HL-60/S4 (cell line): ENCODE data around the gene SPATA17.

Experiments used
- in situ Hi-C: fragments of 300-500 bp; cut with MboI; formaldehyde crosslinking; loops from 2 replicates; pipeline ENCODE4 v1.14.3; 2022; ENCODE audit warnings: low sequenced_read_pairs

SPATA17 gene

DNA sequence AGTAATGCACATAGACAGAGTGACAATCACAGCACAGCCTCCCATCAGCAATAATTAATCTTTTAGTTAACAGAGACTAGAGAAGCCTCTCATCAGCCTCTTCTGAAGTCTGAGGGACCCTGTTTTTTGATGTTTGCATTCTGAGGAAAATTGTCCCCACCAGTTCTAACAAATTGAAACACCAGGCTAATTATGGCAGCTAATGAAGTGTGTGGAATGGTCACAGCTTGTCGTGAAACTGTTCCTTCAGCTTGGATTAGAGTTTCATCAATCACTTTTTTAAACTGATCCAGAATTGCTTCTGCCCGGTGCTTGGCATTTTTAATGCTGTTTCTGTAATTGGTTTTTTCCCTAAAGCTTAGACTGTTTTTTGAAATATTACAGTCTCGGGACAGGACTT is 208.0 kb downstream of the SPATA17 start:
- in situ Hi-C loops: no loop called here

- in situ Hi-C loops: no loop called here
Measured at GRCh38 chr1:217846733-217847132, 215.6 kb downstream of the SPATA17 start.

DNA sequence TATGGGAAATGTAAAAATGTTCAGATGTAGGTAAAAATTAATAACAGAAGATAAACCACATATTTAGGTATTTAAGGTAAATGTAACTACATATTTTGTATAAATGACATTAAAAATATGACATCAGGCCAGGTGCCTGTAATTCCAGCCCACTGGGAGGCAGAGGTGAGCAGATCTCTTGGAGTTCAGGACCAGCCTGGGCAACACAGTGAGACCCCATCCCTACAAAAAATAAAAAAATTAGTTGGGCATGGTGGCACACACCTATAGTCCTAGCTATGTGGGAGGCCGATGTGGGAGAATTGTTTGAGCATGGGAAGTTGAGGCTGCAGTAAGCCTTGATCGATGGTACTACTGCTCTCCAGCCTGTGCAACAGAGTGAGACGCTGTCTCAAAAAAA is 216.5 kb downstream of the SPATA17 start:
- in situ Hi-C loops: no loop called here

- in situ Hi-C loops: no loop called here
Measured at GRCh38 chr1:217856342-217857034, 225.3 kb downstream of the SPATA17 start.

DNA sequence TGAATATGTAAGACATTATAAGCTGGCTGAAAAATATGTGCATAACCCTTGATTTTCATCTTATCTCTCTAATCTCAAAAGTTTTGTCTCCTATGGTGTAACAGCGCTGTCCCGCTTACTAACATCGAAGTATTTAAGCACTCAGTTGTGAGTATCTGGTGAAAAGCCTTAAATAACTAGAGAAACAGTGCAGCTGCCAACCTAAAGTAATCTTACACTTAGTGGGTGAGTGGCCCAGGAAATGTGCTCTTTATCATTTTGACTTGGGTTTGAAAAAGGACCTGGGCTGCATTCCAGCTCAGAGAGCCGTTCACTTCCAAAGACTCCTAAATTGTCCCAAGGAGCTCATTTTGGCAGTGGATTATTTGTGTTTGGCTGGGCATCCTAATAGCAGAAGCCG is 225.9 kb downstream of the SPATA17 start:
- in situ Hi-C loops: no loop called here

DNA sequence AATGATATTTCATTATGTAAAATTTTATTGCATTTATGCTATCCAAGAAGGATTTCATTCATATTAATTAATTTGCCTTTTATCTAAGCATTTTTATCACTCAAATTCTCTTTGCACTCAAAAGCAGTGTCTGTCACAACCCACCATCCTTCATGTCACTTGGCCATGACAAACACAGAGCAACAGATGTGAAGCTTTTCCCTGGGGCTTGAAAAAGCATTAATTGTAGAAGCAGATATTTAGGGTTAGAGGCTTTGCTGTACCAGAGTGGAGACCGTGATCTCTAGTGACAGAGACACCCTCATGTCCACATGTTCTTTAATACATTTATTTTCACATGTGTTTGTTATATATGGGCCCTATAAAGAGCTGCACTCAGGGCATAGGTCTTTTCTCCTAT is 230.5 kb downstream of the SPATA17 start:
- in situ Hi-C loops: no loop called here

DNA sequence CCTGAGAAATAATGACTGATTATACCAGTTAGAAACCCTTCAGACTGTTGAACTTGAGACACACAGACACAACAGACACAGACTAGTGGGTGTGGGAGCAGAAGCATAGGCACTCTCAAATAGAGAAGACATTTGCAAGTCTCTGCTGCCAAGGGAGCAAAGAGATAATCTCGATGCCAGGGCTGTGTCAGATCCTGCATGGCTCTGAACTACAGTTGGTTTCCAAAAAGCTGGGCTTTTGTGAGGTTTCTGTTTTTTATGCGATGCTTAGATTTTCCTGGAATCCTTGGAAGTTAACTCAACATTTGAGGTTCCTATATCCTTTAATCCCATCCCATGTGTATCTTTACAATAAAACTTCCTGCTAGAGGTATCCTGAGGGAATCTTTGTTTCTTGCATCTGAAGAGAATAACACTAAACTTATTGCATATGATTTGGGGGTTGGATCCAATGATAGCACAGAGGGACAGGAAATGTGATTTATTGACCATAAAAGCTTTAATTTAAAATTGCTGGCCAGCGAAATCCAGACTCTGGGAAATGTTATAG is 236.4 kb downstream of the SPATA17 start:
- in situ Hi-C loops: no loop called here

DNA sequence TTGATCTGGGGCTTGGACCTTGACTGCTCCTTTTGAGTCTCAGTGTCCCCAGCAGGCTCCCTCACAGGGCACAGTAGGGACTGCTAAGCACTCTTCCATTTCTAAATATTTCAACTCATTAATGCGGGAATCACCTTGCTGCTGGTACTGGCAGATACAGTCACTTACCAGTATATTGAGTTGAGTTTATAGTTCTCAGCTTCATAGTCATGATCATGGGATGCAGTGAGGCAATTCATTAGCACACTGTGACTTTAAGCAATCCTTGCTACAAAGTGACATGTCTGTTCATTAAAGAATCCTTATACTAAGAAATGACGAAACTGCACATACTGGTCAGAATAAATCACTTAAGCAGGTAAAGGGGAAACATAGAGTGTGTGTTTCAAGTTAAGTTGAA is 240.8 kb downstream of the SPATA17 start:
- in situ Hi-C loops: no loop called here

- in situ Hi-C loops: no loop called here
Measured at GRCh38 chr1:217875229-217875628, 244.1 kb downstream of the SPATA17 start.

DNA sequence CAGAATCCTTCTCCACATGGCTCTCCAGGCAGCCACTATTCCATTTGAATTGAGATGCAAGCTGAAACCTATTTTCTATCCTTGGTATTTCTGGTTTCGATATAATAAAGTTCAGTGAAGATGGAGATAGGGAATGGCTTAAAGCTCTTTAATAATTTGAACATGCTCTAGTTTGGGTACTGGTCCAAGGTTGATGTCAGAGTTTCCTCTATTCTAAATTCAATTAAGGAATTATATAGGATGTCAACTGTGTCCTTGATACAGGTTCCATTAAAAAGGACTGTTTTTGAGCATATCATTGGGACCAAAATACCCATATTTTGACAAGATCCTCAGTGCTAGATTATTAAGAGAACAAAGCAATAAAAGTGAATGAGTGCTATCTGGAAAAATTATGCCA is 245.3 kb downstream of the SPATA17 start:
- in situ Hi-C loops: no loop called here

GRCh38 chr1:217876896-217877295 is 245.8 kb downstream of the SPATA17 start:
- in situ Hi-C loops: no loop called here

DNA sequence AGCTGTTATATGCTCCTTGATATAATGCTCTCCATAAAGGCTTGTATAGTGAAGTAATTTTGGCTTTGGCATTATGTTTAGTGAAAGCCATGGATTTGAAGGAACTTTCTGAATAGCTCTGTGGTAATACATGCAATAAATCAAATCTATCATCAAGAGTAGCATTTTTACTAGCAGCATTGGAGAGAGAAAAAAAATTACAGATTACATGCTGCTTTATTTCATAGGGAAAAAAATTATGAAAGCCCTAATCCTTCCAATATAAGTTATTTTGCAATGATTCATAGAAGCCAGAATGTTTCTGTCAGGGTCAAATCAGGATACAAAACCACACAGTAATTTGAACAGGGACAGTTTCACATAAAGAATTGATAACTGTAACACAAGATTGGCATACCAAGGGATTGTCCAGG is 250.0 kb downstream of the SPATA17 start:
- in situ Hi-C loops: no loop called here

DNA sequence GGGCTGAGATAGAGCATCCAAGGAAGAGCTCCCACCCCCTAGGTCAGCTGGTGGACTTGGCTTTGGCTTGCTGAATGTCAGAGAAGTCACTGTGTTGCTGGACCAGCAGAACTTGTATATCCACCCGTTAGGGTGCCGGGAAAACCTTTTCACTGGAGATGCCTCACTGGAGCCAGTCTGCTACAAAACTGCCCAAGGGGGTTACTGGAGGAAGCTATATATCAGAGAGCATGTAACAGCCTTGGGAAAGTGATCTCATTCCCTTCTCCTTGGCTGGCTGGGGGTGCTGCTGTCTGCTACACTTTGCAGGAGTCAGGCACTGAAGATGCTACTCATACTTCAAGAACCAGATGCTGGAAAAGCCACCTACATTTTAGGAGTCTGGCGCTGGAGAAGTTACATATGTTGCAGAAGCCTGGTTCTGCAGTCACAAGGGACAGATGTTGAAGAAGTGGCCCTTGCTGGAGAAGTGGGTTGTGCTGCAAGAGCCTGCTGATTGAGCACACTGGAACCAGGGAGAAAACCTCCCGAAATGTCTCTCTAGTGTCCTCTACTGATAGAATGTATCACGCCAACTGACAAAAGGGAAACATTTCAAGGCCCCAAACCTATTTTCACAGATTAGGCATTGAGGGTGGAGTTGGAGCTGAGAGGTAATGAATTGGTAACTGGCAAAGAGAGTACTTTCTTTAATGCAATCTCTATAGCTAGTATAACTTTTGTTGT is 250.6 kb downstream of the SPATA17 start:
- in situ Hi-C loops: no loop called here

DNA sequence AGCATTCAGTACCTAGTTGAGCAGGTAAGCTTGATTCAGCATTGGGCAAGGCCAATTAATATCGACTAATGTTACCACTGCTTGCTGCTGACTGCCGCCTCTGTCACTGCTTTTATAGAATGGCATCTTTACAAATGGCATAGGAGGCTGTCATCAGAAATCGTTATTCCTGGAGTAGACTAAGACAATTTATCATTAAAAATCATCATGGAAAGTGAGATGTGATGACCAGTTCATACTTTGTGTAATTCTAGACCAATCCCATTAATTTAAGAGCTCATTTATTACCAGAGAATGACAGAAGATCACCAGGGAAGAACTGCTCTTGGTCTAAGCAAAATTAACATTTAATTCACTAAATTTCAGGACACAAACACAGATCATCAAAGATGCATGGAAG is 254.0 kb downstream of the SPATA17 start:
- in situ Hi-C loops: no loop called here

GRCh38 chr1:217888328-217888727 is 257.2 kb downstream of the SPATA17 start:
- in situ Hi-C loops: no loop called here

GRCh38 chr1:217889401-217889800 is 258.3 kb downstream of the SPATA17 start:
- in situ Hi-C loops: no loop called here

GRCh38 chr1:217891966-217892365 is 260.8 kb downstream of the SPATA17 start:
- in situ Hi-C loops: no loop called here

GRCh38 chr1:217892750-217893149 is 261.6 kb downstream of the SPATA17 start:
- in situ Hi-C loops: no loop called here

- in situ Hi-C loops: no loop called here
Measured at GRCh38 chr1:217895841-217896240, 264.7 kb downstream of the SPATA17 start.

DNA sequence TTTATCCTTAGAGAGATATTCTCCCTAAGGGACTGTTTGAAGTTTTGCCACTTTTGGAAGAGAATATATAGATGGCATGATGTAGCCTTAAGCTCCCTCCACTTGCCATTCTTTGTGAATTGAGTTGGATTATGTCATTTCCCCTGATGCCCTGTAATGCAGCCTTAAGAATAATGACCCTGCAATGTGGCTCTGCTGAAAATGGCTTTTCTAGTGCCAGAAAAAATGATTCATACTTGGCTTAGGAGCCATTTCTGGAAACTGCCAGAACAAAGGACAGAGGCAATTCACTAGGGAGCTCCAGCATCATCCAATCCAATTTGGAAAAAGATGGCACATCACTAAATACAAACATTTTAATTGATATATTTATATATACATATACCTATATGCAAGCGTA is 265.3 kb downstream of the SPATA17 start:
- in situ Hi-C loops: no loop called here

DNA sequence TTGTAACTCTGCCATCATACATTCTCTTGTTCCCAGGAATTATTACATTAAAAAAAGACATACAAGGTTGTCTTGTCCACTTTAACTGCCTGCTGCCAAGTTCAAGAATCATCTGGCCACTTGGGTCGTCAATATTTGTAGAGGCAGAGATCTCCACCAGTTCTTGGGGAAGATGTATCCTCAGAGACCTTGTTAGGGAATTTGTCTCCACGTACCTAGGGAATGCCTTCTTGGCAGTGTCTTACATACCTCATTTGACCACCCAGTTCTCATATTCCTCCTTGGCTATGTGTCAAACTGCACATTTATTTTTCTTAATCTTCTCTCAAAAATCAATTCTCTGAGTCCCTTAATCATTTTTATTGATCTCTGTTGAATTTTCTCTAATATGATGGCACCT is 266.0 kb downstream of the SPATA17 start:
- in situ Hi-C loops: no loop called here

DNA sequence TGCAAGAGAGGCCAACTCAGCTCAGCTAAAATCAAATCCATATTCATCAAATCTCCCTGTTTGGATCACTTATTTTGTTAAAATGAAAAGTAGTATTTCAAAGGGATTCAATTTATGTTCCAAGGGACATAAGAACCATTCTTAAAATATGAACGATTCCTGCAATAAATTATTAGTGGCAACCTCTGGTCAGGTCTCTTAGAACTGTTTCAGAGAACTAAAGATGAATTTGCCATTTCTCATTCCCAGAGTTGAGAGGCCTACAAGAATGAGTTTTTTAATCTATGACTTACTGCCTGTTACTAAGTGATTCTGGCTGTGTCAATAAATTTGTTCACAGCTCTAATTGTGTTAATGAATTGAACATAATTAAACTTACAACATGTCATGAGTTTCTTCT is 268.5 kb downstream of the SPATA17 start:
- in situ Hi-C loops: no loop called here
